NCI-H82 treated with DMSO at 0.1 percent for 48 hours (cell line): ENCODE data around the gene NPAT.
A peak's percentile ranks its signal among the peaks of the same experiment; 100 is the strongest.
"Not testable (repeated sequence)": the region's sequence is repeated elsewhere in the genome, so short reads cannot be mapped to it uniquely, and the experiment has no call there.

Source experiments
- DNase-seq: peaks from one replicate; lab custom pipeline; 2025; ENCODE audit not compliant: unreplicated experiment; lab: John Stamatoyannopoulos, UW

Gene NPAT

GRCh38 chr11:108160970-108161566 is 61.4 kb downstream of the NPAT start:
- DNase-seq = no peak

- no peak for DNase-seq
Measured at GRCh38 chr11:108154591-108154990, 67.8 kb downstream of the NPAT start.

- DNase-seq = no peak
Measured at GRCh38 chr11:108148556-108148955, 73.9 kb downstream of the NPAT start.

GRCh38 chr11:108147150-108147549 is 75.3 kb downstream of the NPAT start:
- DNase-seq = no peak

- DNase-seq = no peak
Measured at GRCh38 chr11:108144615-108145014, 77.8 kb downstream of the NPAT start.

GRCh38 chr11:108142304-108142703 is 80.1 kb downstream of the NPAT start:
- DNase-seq = no peak

- DNase-seq = no peak
Measured at GRCh38 chr11:108137212-108137611, 85.2 kb downstream of the NPAT start.

GRCh38 chr11:108135845-108136544 is 86.4 kb downstream of the NPAT start:
- DNase-seq = no peak

GRCh38 chr11:108132993-108133538 is 89.4 kb downstream of the NPAT start:
- not testable (repeated sequence) for DNase-seq

GRCh38 chr11:108131993-108132392 is 90.4 kb downstream of the NPAT start:
- DNase-seq = no peak

- DNase-seq = no peak
Measured at GRCh38 chr11:108128772-108129171, 93.7 kb downstream of the NPAT start.

GRCh38 chr11:108125096-108125495 is 97.3 kb downstream of the NPAT start:
- DNase-seq = no peak

GRCh38 chr11:108122166-108122628 is 100.2 kb downstream of the NPAT start:
- DNase-seq = no peak

GRCh38 chr11:108121274-108122155 is 100.9 kb downstream of the NPAT start, which contains the start of gene ACAT1:
ACAT1 (plus strand) TSS chr11:108121567; CDS start chr11:108121607, 40 bp downstream.
- peak; percentile 70 for DNase-seq

- DNase-seq = not testable (repeated sequence)
Measured at GRCh38 chr11:108120936-108121273, 101.5 kb downstream of the NPAT start.

- peak; percentile 40 for DNase-seq
Measured at GRCh38 chr11:108117746-108118371, 104.6 kb downstream of the NPAT start.

GRCh38 chr11:108115500-108116140 is 106.8 kb downstream of the NPAT start:
- no peak for DNase-seq

GRCh38 chr11:108112057-108112456 is 110.4 kb downstream of the NPAT start:
- DNase-seq = no peak

GRCh38 chr11:108111126-108111525 is 111.3 kb downstream of the NPAT start:
- no peak for DNase-seq
